HG03378 (cell line): Measurements from ENCODE around the gene PGRMC1.
"Not testable (repeated sequence)": the region's sequence is repeated elsewhere in the genome, so short reads cannot be mapped to it uniquely, and the experiment has no call there.

Source experiments
- ATAC-seq: cut with Tn5 transposase; IDR thresholded peaks from one replicate; pipeline ENCODE4 v1.9.1; 2021; ENCODE audit warnings: mild to moderate bottlenecking, moderate library complexity; ENCODE audit not compliant: unreplicated experiment

Gene PGRMC1

DNA sequence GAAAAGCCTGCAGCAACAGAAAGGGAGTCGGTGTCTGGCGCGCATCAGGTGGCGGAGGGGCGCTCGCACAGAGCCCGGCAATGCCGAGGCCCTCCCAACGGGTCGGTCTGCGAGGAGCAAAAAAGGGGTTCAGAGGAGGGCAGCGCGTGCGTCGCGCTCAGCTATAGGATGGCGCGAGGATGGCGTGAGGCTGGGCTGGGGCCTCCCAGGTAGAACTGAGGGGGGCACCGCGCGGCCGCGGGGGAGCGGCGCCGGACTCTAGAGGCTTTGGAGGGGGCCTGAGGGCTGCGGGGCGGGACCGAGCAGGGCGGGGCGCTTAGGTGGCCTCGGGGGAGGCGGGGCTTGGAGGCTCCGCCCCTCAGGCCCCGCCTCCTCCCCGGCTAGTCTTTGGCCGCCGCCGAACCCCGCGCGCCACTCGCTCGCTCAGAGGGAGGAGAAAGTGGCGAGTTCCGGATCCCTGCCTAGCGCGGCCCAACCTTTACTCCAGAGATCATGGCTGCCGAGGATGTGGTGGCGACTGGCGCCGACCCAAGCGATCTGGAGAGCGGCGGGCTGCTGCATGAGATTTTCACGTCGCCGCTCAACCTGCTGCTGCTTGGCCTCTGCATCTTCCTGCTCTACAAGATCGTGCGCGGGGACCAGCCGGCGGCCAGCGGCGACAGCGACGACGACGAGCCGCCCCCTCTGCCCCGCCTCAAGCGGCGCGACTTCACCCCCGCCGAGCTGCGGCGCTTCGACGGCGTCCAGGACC is at the start of gene PGRMC1:
Gene PGRMC1 (plus strand): TSS at position 414 of the 751 bp plus-strand sequence. CDS start 79 bp downstream, at position 493.
- peak; percentile 76 for ATAC-seq

DNA sequence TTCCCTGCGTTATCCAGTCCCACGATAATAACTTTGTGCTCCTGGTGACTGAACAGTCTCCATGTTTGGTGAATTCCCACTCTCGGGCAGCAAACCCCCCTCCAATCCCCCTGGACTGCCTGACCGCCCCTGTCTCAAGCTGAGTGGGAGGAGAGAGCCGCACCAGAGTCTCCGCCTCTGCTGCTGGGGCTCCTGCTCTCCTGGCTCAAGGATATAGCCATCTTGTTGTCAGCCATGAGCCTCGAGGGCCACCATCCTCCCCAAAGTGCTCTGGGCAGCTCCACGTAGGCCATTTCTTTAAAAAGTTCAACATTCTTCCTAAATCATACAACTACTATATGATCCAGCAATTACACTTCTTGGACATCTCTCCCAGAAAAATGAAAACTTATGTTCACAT is 49.3 kb upstream of the PGRMC1 start:
- no peak for ATAC-seq

DNA sequence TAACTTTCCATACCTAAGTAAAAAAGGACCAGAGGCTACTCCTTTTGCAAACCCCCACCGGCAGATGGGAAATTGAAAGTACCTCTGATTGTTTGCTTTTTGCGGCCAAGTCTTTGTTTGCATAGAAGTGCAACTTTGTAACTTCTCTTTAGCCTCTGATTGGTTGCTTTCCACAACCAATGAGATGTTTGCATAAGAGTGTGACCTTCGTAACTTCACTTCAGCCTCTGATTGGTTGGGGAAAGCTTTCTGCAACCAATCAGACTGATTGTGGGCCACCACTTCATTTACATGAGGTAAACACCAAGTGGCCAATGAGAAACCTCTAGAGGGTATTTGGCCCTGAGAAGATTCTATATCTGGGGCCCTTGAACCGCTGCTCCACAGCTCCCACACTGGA is 48.8 kb upstream of the PGRMC1 start:
- no peak for ATAC-seq

DNA sequence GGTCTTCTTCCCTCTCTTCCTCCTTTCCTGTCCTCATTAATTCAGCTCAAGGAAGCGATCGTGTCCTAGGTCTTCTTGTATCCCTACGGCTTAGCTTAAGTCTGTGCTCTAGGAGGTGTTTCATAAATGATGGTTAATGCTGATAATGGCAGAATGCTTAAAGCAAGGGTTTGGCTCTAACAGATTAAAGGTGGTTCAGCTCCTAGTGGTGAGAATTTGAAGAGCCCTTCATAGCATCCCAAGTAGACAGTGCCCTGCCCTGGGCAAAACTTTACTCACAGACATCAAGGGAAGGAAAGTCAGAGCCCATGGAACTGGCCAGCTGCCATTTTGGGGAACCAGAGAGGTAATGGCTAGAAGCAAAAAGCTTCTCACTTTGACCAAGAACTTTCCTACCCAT is 47.0 kb upstream of the PGRMC1 start:
- no peak for ATAC-seq

DNA sequence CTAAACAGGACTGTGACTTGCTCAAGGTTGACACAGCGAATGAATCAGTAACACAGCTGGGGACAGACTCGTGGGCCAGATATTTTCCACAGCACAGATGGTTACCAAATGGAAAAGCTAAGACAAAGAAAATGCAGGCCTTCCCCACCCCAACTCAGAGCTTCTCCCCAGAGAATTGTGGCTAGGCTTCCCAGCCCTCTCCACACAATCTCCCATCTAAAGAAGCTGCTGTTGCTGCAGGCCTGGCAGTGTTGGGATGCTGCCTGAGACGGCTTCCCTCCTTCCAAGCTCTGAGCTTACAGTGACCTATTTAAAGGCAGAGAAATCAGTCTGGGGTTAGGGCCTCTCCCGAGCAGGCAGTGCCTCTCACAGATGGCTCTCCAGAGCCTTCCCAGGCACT is 46.5 kb upstream of the PGRMC1 start:
- no peak for ATAC-seq

DNA sequence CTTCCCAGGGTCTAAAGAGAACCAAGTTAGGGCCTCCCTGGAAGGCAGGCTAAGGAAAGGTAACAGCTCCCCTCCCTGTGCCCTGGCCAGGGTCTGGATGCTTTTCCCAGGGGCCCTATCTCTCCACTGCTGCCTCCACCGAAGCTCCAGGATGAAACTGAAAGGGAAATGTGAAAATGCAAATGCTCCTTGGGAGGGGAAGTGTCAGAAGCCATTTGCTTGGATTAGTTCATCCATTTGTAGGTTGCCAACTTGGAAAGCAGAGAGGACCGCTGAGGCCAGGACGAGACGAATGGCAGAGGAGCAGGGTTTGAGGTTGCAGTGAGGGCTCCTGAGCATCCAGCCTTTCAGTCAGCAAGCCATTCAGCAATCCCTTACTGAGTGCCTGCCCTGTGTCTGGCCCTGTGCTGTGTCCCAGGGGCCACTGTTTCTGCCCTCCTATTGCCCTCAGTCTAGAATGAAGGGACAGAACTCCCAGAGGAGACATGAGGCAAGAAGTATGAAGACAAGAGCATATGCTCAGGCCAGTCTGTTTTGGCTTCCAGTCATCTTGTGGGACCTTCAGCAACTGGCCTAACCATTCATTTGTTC is 45.9 kb upstream of the PGRMC1 start:
- ATAC-seq, result no peak

DNA sequence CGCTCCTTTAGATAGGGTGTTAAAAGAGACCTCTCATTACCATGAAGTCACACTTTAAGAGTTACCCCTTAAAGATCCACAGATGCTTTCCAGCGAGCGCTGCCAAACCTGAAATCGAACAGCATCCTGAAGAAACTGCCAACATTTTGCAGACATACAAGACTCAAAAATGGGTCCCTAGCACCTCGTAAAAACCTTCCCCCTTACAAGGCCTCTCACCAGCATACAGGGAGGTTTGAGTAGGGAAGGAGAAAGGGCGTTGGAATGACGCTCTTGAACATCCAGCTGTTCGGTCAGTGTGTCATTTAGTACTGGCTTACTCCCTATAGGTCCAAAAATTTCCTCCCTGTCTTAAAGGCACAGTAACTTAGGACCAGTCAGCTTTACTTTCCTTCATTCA is 45.3 kb upstream of the PGRMC1 start:
- ATAC-seq, result no peak

DNA sequence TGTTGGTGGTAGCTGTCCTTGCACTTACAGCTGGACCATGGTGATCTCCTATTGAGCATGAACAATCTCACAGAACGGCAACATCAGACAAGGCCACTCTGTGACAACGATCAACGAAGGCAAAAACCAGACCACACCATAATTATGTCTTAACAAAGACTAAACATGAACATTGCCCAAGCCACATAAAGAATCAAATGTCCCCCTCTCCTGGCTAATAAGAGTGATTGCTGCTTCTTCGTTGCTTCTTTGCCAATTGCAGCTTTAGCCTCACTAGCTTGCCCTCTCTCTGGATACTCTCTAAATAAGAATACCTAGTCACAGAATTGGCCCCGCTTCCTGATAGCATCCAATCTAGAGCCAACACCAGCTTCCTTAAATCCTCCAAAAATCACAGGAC is 41.5 kb upstream of the PGRMC1 start:
- no peak for ATAC-seq

DNA sequence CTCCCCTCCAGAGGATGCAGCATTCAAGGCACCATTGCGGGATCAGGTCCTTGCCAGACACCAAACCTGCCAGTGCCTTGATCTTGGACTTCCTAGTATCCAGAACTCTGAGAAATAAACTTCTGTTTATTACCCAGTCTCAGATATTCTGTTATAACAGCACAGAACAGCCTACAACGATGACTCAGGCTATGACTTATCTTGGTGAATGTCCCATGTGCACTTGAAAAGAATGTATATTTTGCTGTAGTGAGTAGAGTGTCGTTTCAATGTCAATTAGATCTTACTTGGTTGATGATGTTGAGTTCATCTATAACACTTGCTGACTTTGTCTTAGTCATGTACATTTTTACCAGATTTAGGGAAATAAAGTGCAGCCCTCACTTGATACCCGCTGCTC is 34.5 kb upstream of the PGRMC1 start:
- ATAC-seq, result no peak

DNA sequence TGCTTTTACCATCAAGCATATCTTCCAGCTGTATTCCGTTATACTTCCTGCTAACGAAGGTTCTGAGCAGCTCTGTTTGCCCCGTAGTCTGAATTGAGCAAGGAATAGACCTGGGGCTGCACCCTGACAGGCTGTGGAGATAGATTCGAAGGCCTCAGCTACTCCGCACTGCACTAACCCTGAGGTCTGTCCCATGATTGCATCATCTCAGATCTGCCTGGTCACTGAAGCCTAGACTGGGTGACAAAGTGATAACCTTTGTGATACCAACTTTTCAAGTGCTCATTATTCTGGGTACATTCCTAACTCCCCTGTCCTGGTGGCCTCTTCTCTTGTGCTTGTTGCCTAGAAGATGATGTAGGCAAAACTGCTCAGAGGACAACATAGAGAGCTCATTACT is 29.9 kb upstream of the PGRMC1 start:
- ATAC-seq, result no peak

DNA sequence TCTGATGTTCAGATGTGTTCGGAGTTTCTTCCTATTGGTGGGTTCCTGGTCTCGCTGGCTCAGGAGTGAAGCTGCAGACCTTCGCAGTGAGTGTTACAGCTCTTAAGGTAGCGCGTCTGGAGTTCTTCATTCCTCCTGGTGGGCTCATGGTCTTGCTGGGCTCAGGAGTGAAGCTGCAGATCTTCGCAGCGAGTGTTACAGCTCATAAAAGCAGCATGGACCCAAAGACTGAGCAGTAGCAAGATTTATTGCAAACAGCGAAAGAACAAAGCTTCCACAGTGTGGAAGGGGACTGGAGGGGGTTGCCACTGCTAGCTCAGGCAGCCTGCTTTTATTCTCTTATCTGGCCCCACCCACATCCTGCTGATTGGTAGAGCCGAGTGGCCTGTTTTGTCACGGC is 28.6 kb upstream of the PGRMC1 start:
- not testable (repeated sequence) for ATAC-seq

DNA sequence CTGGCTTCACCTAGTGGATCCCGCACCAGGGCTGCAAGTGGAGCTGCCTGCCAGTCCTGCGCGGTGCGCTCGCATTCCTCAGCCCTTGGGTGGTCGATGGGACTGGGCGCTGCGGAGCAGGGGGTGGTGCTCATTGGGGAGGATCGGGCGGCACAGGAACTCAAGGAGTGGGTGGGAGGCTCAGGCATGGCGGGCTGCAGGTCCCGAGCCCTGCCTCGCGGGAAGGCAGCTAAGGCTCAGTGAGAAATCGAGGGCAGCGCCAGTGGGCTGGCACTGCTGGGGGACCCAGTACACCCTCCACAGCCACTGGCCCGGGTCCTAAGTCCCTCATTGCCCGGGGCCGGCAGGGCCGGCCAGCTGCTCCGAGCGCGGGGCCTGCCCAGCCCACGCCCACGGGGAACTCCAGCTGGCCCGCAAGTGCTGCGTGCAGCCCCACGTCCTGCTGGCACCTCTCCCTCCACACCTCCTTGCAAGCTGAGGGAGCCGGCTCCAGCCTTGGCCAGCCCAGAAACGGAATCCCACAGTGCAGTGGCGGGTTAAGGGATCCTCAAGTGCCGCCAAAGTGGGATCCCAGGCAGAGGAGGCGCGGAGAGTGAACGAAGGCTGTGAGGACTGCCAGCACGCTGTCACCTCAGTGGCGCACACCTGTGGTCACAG is 27.6 kb upstream of the PGRMC1 start:
- ATAC-seq, result no peak

DNA sequence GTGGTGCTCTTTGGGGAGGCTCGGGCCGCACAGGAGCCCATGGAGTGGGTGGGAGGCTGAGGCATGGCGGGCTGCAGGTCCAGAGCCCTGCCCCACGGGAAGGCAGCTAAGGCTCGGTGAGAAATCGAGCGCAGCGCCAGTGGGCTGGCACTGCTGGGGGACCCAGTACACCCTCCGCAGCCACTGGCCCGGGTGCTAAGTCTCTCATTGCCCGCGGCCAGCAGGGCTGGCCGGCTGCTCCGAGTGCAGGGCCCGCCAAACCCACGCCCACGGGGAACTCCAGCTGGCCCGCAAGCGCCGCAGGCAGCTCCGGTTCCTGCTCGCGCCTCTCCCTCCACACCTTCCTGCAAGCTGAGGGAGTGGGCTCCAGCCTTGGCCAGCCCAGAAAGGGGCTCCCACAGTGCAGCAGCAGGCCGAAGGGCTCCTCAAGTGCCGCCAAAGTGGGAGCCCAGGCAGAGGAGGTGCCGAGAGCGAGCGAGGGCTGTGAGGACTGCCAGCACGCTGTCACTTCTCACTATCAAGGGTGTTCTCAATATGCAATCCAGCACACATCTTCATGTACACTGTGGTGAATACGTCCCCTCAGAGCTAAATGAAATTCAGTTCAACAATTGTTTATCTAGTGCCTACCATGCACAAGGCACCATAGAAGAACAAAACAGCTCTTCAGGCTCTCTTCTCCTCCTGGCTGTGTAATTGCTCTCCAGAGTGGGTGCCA is 25.0 kb upstream of the PGRMC1 start:
- ATAC-seq, result not testable (repeated sequence)

DNA sequence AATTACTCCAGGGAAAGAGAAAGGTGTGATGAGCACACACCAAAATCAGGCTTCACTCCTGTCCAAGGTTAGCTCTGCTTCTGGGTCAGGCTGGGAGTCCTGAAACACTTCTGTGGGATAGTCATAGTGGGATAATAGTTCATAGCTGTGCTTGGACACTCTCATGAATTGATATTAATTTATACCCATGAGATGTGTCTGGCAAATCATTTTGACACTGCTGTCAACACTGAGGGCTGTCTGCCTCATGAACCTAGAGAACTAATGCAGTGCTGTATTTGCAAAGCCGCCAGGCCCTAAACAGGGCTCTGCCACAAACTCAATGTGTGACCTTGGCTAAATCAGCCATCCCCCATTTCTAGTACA is 24.5 kb upstream of the PGRMC1 start:
- ATAC-seq, result no peak

DNA sequence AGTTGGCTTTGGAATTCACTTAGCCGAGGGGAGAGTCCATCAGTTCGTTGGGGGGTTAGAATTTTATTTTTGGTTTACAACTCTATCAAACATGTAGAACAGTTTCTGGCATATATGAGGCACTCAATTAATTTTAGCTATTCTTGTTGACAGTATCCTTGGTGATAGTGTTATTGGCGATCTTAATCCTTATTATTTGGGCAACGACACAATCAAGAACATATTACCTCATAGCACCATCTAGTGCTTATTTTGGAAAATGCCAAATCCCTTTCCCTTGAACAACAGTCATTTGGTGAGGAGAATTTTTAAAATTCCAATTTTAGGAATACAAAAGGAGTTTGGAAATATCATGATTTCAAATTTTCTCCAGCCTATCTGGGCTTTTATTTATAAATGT is 17.9 kb upstream of the PGRMC1 start:
- no peak for ATAC-seq

DNA sequence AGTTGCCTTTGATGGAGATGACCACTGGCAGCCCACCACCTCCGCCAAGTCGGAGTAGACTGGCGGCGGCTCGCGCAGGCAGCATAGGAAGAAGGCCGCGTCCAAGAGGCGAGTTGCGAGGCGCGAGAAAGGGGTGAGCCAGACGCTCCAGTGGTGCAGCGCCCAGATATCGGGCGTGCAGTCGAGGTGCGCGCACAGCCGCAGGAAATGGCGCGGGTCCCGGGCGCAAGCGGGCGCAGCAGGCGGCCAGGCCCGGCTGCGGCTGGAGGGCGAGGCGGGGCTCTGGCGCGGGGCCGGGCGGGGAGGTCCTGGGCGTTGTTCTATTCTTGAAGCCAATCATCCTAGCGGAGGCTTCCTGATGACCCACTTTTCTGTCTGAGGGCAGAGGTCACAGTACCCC is 13.2 kb upstream of the PGRMC1 start:
- no peak for ATAC-seq

DNA sequence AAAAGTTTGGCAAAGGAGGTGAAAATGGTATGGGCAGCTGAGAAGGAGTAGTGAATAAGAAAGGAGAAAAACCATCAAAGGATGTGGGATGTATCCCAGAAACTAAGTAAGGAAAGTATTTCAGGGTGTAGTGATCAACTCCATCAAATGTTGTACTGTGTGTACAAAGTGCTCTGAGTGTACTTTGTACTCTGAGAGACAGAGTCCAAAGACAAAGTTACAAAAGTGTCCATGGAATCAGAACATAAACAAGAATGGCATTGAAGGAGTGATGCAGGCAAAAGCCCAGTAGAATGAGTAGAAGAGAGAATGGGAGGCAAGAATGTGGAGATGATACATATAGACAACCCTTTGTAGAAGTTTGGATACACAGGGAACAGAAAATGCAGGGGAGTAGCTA is 12.3 kb upstream of the PGRMC1 start:
- no peak for ATAC-seq

DNA sequence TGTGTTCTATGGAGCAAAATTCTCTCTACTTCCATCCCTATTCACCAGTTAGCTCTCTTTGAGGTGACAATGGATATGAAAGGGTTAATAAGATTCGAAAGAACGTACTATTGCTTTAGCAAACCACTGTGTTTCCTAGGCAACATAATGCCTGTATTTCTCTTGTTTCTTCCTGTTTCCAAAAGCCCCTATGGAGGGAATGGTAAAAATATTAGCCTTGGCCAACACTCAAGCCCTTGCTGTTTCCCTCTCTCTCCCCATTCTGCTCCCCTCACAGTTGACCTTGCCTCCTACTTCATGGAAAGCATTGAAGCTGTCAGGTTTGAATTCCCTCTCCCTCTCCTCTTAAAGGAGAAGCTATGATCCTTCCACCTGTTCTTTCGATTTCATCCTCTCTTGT is 9.6 kb upstream of the PGRMC1 start:
- no peak for ATAC-seq

DNA sequence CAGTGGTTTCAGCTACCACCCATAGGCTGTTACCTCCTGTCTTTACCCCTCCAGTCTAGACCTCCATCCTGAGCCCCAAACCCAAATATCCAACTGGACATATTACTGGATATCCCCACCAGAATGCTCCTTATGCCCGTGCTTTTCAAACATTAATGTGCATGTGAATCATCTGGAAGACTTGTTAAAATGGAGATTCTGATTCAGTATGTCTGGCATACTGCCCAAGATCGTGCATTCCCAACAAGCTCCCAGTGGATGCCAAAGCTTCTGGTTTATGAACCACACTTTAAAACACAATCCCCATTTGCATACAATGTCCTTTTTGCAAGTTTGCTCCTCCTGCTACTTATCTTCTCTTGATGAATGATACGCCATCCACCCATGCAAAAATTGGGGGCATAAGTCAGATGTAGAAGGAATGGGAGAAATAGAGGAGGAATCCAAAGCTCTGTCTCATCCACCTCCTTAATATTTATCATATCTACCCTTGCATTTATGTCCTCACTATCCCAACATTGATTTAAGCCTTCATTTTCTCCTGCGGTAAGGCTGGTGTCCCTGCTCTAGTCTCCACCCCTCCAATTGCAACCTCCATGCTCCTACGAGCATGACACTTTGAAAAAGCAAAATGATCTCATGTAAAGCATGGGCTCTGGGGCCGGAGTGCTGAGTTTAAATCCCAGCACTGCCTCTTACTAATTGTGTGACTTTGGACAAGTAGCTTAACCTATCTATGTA is 7.4 kb upstream of the PGRMC1 start:
- no peak for ATAC-seq

DNA sequence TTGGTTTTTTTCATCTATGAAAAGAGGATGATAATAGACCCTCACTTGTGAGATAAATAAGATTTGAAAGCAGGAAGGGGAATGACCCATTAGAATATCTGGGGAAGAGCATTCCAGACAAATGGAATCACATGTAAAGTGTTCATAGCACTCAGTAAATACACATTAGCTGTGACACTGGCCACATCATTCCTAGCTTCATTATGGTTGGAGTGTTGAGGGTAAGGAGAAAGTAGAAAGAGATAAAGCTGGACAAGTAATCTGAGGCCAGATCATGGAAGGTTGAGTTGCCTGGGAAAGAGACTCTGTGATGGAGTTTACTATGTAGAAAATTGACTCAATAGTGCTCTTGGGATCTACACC is 6.9 kb upstream of the PGRMC1 start:
- no peak for ATAC-seq

DNA sequence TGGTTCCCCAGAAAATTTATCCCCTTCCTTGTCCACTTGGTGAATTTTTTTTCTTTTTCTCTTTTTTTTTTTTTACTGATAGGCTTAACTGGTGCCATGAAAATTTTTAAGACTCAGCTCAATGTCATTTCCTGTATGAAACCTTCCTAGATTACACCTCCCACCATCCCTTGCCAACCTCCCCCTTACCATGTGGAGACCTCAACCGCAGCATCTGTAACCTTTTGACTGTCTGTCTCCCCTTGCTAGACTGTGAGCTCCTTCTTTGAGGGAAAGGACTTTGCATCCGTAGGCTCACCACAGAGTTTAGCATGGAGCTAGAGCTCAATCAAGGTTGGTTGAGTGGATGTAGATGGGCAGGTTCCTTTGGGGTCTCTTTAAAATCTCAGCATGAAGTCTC is 5.2 kb upstream of the PGRMC1 start:
- no peak for ATAC-seq
